Large intestine (tissue), 3 donors: ENCODE data around the gene FOXK1. TPM values are rescaled to one million over a fixed set of nuclear protein-coding genes. Genes with fewer than 3 reads are reported as not detected.

Experiments
- DNase-seq, 2 donors: peaks; one replicate each; pipeline versions ENCODE4 v3.0.0 to v3.0.0-alpha.2; 2013
- H3K27ac ChIP-seq: one replicate; pipeline ENCODE4 v1.5.1; 2013; ENCODE audit warnings: low read length
- H3K27me3 ChIP-seq: 2 replicates; pipeline ENCODE4 v1.6.1; 2013; ENCODE audit warnings: low read length; ENCODE audit not compliant: control insufficient read depth, insufficient read depth
- H3K36me3 ChIP-seq: 2 replicates; pipeline ENCODE4 v1.6.1; 2013; ENCODE audit warnings: low read length; ENCODE audit not compliant: control insufficient read depth, insufficient read depth
- H3K4me1 ChIP-seq: one replicate; pipeline ENCODE4 v1.6.1; 2013; ENCODE audit warnings: low read length; ENCODE audit not compliant: control insufficient read depth, insufficient read depth
- H3K4me3 ChIP-seq: one replicate; pipeline ENCODE4 v1.5.1; 2013; ENCODE audit warnings: low read length
- H3K9me3 ChIP-seq: one replicate; pipeline ENCODE4 v1.6.1; 2013; ENCODE audit warnings: mild to moderate bottlenecking, low read depth, low read length, moderate library complexity; ENCODE audit not compliant: control insufficient read depth
- WGBS: methylation state at CpG from one replicate; pipeline ENCODE4 v1.1.5; 2013; ENCODE audit warnings: low lambda C conversion rate; ENCODE audit not compliant: insufficient coverage; 5-methylcytosine and 5-hydroxymethylcytosine counted together
- polyA plus RNA-seq: library from polyadenylated mRNA; unstranded; fragments of 120-200 nt; gene quantifications from one replicate; pipeline ENCODE4 v1.2.1, GENCODE V29; 2013

Gene FOXK1
- polyA plus RNA-seq, 1 donor: 11.6 TPM

DNA sequence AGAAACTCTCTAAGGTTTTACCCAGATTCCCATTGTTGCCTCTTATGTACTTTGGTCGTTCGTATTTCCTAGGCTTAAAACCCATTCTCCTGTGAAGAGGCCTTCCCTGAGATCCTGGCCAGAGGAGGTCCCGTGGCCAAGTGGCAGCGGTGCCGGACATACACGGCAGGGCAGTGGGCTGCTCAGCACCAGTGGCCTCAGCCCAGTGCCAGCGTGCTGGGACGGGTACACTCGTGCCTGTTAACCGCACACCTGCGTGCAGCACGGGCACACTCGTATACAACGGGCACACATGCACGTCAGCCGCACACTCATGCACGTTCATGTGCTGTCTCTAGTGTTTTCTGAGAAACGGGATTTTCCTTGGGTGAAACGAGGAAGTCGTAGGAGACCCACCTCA, 40.2 kb downstream of the FOXK1 start:
- DNase-seq: no peak
- Histone ChIP-seq H3K9me3 (no peaks in the 10 kb centered on the region), H3K27me3 (no peaks in the 10 kb centered on the region), H3K27ac (no peak overlapping the region), H3K4me3 (no peak overlapping the region), H3K4me1 (peaks cover 11% of the 10 kb centered on the region), H3K36me3 (peaks cover 28% of the 10 kb centered on the region)
- WGBS: no CpG with 5 or more reads among the region's 20 CpGs

DNA sequence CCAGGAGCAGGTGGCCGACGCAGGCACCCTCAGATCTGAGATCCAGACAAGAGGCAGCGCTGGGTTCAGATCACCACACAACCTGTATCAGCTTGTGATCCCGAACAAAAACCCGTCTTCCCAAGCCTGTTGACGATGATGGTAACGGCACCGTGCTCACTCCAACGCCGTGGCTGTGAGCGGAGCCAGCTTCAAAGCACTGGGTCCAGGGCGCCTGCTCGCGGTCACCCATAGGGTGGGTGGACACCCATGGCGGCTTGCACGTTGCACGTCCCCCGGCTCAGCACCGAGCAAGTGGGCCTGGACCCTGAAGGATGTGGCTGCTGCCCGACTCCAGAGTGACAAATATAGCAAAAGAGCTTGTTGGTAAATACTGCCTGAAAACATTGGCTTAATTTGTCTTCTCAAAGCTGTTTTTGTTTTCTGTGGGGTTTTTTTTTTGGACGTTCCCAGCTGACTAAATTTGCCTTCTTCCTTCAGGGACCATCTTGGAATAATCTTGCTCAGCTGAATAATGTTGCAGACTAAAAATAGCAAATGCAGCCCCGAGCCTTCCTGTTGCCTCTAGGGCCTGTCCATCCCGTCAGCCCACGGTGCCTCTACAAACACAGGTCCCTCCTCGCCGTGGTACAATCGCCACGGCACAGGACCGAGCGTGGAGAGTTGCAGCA, 41.0 kb downstream of the FOXK1 start:
- Histone ChIP-seq H3K4me3 (no peak overlapping the region), H3K27me3 (no peaks in the 10 kb centered on the region), H3K9me3 (no peaks in the 10 kb centered on the region), H3K27ac (no peak overlapping the region), H3K36me3 (peaks cover 32% of the 10 kb centered on the region), H3K4me1 (peaks cover 11% of the 10 kb centered on the region)
- no peak for DNase-seq
- no CpG with 5 or more reads among the region's 30 CpGs for WGBS

DNA sequence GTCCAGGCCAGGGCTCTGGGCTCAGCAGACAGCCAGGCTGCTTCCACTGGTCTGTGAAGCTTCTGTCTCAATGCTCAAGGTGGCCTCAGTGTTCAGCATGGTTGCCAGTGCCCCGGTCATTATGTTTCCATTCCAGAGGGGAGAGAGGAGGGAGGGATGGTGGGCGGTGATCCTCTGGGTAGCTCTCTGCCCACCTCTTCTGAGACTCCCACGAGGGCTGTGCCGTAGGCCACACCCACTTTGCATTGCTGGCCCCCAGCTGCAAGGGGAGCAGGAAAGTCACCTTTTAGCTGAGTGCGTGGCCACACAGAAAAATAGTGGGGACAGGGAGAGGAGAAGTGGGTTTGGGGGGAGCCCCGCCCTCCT, 42.5 kb downstream of the FOXK1 start:
- no peaks in the 10 kb centered on the region for H3K9me3 ChIP-seq
- H3K4me3 ChIP-seq: peak overlapping the region; percentile 43
- DNase-seq: no peak
- H3K4me1 ChIP-seq: peaks cover 11% of the 10 kb centered on the region
- H3K27me3 ChIP-seq: no peaks in the 10 kb centered on the region
- peak overlapping the region; percentile 82 for H3K27ac ChIP-seq
- WGBS: no CpG with 5 or more reads among the region's 6 CpGs
- H3K36me3 ChIP-seq: peaks cover 29% of the 10 kb centered on the region

DNA sequence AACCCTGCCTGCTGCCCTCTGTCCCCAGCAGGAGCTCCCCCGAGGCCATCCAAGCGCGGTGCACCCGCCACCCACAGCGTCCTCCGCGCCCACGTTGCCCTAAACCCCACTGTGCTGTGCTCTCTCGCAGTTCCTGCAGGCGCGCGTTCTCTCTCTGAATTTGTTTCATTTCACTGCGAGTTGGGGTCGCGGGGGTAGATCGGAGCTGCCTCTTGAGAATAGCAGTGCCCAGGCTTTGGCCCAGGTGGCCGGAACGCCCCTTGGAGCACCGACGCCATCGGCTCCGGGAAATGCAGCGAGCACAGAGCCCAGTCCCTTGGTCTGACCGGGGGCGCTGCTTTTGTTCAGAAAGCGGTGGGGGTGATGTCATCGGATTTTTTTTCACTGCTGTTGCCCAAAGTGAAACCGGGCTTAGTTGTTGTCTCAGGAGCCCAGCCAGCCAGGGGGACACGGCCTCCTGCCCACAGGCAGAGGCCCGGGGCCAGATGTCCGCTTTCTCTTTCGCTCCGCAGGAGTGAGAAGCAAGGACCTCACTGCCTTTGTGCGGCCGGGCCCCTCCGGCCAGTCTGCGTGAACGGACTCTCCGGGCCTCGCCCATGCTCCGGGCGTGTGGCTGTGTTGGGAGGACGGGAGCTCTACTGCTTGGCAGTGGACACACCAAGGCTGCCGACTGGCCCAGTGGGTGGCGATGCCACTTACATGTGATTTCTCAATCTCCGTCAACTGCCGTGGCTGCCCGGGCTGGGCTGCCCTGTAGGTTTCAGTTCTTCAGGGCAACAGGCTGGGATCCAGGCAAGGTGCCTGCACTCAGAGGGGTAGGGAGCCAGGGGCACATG, 43.1 kb downstream of the FOXK1 start:
- Histone ChIP-seq H3K4me3 (peak overlapping the region; percentile 43), H3K9me3 (no peaks in the 10 kb centered on the region), H3K4me1 (peaks cover 11% of the 10 kb centered on the region), H3K27ac (peak overlapping the region; percentile 82), H3K27me3 (no peaks in the 10 kb centered on the region), H3K36me3 (peaks cover 29% of the 10 kb centered on the region)
- WGBS: no CpG with 5 or more reads among the region's 48 CpGs
- DNase-seq: peak; percentile 50 to 58

DNA sequence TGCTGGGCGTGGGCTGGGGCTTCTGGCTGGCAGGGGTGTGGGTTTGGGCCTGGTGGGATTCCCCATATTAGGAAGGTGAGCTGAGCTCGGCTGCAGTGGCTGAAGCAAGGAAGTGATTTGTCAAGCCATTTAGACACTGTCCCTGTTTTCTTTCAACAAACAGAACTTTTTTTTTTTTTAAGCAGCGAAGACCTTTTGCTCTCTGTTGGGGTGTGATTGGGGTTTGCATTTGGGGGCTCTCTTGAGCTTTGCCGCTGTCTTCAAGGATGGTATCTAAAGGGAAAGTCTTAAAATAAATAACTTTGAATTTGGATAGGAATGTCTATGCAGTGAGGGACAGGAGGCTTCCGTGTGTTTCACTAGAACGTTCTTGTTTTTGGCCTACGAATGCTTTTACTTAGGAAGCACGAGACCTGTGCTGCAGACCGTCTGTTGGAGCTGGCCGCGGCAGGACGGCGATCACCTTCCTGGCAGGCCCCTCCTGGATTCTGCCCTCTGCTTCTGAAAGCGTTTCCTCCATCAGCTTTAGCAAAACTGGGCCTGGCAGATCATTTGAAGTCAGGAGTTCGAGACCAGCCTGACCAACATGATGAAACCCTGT, 43.9 kb downstream of the FOXK1 start:
- peaks cover 29% of the 10 kb centered on the region for H3K36me3 ChIP-seq
- H3K4me3 ChIP-seq: no peak overlapping the region
- H3K9me3 ChIP-seq: no peaks in the 10 kb centered on the region
- H3K27ac ChIP-seq: peak overlapping the region; percentile 82
- peaks cover 11% of the 10 kb centered on the region for H3K4me1 ChIP-seq
- H3K27me3 ChIP-seq: no peaks in the 10 kb centered on the region
- no peak for DNase-seq
- WGBS: no CpG with 5 or more reads among the region's 15 CpGs

DNA sequence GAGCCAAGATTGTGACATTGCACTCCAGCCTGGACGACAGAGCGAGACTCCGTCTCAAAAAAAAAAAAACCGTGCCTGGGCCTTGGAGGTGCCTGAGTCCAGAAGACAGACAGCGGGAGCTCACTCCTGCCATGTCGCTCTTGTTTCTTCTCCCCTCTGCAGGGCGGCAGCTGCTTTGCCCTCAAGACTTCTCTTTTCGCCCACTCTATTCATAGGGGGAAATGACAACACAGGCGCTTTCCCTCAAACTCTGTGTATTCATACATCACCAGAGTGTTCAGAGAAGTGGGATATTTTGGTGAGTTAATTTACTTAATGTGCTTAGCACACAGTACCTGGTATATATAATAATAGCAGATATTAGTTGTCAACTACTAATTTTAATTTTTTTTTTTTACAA, 44.5 kb downstream of the FOXK1 start:
- H3K4me3 ChIP-seq: no peak overlapping the region
- no peak overlapping the region for H3K27ac ChIP-seq
- peaks cover 11% of the 10 kb centered on the region for H3K4me1 ChIP-seq
- no peak for DNase-seq
- no peaks in the 10 kb centered on the region for H3K27me3 ChIP-seq
- 100% methylated on average over 2 of the region's 9 CpGs for WGBS
- H3K9me3 ChIP-seq: no peaks in the 10 kb centered on the region
- peaks cover 32% of the 10 kb centered on the region for H3K36me3 ChIP-seq

DNA sequence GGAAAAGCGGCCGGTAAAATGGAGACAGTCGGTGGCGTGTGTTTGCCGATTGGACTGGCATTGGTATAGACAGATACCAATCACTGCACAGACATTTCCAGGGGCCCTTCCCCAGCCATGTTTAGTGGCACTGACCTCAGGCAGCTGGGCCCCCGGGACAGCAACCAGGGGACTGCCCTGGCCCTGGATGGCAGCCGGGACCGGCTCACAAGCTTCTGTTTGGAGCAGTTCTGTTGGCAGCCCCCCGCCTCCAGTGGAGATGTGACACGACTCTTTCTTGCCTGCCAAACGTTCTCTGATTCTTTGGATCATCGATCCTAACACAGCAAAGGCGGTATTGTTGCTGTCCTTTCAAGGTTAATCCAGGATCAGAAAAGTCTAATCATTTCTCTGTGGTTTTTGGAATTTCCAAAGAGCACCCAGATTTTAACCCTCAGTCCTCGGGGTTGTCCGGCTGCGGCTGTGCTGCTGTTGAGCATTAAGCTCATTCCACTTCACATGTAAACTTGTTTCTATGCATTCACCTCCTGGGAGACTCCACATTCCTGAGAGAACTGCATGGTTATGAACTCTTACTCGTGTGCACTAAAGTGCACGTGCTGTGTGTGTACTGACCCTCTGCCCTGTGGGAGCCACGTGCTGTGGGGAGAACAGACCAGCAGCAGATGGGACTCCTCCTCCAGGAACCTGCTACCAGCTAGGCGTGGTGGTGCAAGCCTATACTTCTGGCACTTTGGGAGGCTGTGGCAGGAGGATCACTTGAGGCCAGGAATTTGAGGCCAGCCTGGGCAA, 46.0 kb downstream of the FOXK1 start:
- Histone ChIP-seq H3K27me3 (no peaks in the 10 kb centered on the region), H3K9me3 (no peaks in the 10 kb centered on the region), H3K4me1 (peaks cover 11% of the 10 kb centered on the region), H3K27ac (no peak overlapping the region), H3K4me3 (no peak overlapping the region), H3K36me3 (peaks cover 28% of the 10 kb centered on the region)
- WGBS: no CpG with 5 or more reads among the region's 20 CpGs
- no peak for DNase-seq

DNA sequence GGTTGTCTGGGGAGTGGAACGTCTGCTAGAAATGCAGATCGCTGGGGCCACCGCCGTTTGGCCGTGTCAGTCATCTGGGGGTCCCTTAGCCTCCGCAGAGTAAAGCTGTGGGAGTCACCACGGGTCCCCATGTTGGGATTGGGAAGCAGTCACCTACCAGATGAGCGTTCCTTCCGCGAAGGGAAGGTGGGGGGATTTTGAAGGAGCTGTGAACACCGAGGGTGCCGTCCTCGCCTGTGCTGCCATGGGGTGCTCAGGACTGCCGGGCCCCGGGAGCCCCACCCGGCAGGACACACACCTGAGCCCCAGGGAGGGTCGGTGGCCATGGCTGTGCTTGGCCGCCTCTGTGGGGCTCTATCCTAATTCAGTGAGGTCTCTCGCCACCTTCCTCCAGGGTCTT, 47.2 kb downstream of the FOXK1 start:
- Histone ChIP-seq H3K27ac (no peak overlapping the region), H3K4me1 (peaks cover 11% of the 10 kb centered on the region), H3K9me3 (no peaks in the 10 kb centered on the region), H3K27me3 (no peaks in the 10 kb centered on the region), H3K36me3 (peaks cover 25% of the 10 kb centered on the region), H3K4me3 (no peak overlapping the region)
- WGBS: no CpG with 5 or more reads among the region's 19 CpGs
- DNase-seq: no peak

DNA sequence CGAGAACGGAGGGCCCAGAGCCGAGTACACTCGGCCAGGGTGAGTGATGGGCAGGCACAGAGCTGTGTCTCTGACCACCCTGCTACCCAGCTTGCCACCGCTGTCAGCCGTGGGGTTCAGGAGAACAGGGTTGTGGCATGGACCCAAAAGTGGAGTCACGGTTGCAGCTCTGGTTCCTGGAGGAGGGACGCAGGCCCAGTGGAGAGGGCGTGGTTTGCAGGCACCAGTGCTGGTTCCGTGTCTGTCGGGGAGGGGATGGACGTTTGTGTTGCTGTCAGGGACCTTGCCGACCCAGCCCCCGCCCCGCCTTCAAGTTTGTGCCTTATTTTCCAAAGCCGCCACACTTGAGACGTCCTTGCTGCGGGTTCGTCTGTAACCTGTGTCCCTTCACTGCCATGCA, 48.2 kb downstream of the FOXK1 start:
- no CpG with 5 or more reads among the region's 19 CpGs for WGBS

DNA sequence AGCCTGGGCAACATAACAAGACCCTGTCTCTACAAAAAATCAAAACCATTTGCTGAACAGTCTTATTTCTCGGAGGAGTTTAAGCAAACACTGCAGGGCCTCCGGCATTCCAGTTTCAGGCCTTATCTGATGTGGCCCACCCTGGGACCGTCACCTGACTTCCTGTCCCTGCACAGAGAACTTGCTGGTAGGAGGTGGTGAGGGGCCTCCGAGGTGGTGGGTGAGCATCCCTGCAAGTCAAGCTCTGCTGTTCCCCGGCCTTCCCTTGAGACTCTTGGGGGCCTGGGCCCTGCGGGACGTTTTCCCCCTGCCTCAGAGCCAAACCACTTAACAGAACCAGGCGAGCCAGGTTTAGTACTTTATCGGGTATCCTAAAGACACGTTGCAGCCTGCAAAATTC, 48.9 kb downstream of the FOXK1 start:
- H3K4me3 ChIP-seq: no peak overlapping the region
- H3K9me3 ChIP-seq: no peaks in the 10 kb centered on the region
- no peak overlapping the region for H3K27ac ChIP-seq
- H3K36me3 ChIP-seq: peaks cover 25% of the 10 kb centered on the region
- no peaks in the 10 kb centered on the region for H3K4me1 ChIP-seq
- DNase-seq: no peak
- no CpG with 5 or more reads among the region's 10 CpGs for WGBS
- H3K27me3 ChIP-seq: no peaks in the 10 kb centered on the region

More for the DNA sequence above, 48.2 kb downstream of the FOXK1 start:
- no peak overlapping the region for H3K27ac ChIP-seq
- no peaks in the 10 kb centered on the region for H3K9me3 ChIP-seq
- no peak for DNase-seq
- H3K4me3 ChIP-seq: no peak overlapping the region
- peaks cover 25% of the 10 kb centered on the region for H3K36me3 ChIP-seq
- H3K27me3 ChIP-seq: no peaks in the 10 kb centered on the region
- H3K4me1 ChIP-seq: peaks cover 3% of the 10 kb centered on the region
